Right lobe of liver (tissue), 4 donors: ENCODE data around the gene ZNF35.

ENCODE experiments used
- CTCF ChIP-seq, 4 donors: fragments of 200-600 bp in 3 of 4; fragments of 450-650 bp in 1 of 4; IDR thresholded peaks; one replicate each; pipeline versions ENCODE4 v1.5.1 to v1.8.0; 2016 to 2022; ENCODE audit warnings: antibody characterized with exemption in 4 of 4, mild to moderate bottlenecking in 2 of 4
- POLR2A ChIP-seq: fragments of 450-650 bp; IDR thresholded peaks from one replicate; pipeline ENCODE4 v1.6.1; 2017; ENCODE audit warnings: antibody characterized with exemption, mild to moderate bottlenecking
- donor health status: DM: no; HTN: no; CAD: no.
- donor health status: DM: no; HTN: no; CAD: no.
- donor health status: DM: no; HTN: yes; CAD: no.

- TF ChIP-seq POLR2A (no peak), CTCF (IDR thresholded peaks at IDR 0.05) (no peak)
These were observed 16.3 kb upstream of the ZNF35 start for GRCh38 chr3:44632193-44632592.
